Dedifferentiated amniotic fluid mesenchymal stem cell (primary cell): ENCODE data around the gene PTK6.
"Not testable (repeated sequence)": the region's sequence is repeated elsewhere in the genome, so short reads cannot be mapped to it uniquely, and the experiment has no call there.

Experiments used
- DNase-seq: peaks from one replicate; pipeline ENCODE4 v3.0.0-alpha.2; 2016; ENCODE audit errors: extremely low spot score

Gene PTK6

DNA sequence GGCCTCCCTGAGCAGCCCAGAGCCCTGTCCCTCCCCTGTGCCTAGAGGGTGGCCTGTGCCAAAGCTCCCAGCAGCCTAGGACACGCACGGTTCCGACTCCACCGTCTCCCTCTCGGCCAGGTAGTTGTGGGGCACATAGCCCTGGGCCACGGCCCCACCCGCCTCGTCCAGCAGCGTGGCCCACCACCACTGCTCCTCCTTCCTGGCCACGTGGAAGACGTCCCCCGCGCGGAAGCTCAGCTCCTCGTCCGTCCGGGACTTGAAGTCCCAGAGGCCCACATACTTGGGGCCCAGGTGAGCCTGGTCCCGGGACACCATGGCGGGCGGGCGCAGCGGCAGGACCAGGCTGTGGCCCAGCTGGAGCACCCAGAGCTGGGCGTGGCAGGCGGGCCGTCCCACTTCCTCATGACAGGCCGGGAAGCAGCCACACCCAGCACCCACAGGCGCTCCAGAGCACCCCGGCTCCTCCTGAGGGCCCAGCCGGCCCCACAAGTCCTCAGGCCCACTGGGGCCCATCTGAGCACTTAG is at the start of gene PTK6:
PTK6 (minus strand) TSS at position 380 of the 528 bp plus-strand sequence; CDS start at position 318, 62 bp downstream.
- DNase-seq = no peak

DNA sequence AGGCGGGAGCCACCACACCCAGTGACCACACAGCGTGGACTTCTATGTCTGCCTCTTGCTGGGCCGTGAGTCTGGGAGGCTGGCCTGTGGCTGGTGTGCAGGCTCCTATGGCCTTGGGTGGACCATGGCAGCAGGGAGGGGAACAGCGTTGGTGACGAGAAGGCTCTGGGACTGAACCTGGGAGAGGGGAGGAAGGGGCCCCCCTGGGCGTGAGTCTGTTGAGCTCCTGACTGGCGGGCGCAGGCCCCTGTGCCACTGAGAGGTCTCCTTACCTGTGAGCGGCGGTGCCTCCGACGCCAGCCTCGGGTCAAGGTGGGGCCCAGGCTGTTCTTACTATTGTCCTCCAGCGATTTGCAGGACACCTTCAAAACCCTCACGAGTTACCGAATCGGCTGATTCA is 49.6 kb upstream of the PTK6 start:
- no peak for DNase-seq

- no peak for DNase-seq
These were observed 48.7 kb upstream of the PTK6 start for GRCh38 chr20:63585616-63586565.

- DNase-seq = no peak
These were observed 45.3 kb upstream of the PTK6 start for GRCh38 chr20:63582382-63583063.

- no peak for DNase-seq
These were observed 43.8 kb upstream of the PTK6 start for GRCh38 chr20:63580796-63581461.

GRCh38 chr20:63579017-63579694 is 42.0 kb upstream of the PTK6 start:
- DNase-seq = no peak

DNA sequence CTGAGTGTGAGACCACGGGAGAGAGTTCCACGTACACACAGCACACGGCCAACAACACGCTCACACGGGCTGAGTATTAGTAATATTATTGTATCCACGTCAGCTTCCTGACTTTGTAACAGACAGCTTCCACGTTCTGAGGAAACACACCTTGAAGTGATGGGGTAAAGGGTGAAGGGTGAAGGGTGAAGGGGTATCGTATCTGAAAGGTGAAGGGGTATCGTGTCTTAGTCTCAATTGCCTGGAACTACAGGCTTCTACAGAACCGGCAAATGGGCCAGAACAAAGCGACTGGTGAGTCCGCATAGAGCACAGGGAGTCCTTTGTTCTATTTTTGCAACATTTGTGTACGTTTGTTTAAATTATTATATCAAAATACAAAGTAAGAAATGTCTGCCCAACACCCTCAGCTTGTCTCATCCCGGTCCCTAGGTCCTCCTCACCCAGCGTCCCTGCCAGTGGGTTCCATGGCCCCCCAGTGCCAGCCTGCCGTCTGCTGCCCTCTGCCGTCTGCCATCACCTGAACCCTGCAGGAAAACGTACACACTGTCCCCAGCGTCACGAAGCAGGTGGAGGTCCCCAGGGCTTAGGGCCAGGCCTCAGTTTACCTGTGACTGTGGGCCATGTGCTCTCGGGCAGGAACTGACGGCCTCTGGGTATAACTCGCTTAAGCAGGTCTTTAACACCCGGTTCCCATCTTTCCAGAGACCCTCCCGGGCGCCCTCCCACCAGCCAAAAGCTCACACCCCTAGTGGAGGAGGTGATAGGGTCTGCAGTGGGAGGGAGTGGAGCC is 41.2 kb upstream of the PTK6 start:
- no peak for DNase-seq

DNA sequence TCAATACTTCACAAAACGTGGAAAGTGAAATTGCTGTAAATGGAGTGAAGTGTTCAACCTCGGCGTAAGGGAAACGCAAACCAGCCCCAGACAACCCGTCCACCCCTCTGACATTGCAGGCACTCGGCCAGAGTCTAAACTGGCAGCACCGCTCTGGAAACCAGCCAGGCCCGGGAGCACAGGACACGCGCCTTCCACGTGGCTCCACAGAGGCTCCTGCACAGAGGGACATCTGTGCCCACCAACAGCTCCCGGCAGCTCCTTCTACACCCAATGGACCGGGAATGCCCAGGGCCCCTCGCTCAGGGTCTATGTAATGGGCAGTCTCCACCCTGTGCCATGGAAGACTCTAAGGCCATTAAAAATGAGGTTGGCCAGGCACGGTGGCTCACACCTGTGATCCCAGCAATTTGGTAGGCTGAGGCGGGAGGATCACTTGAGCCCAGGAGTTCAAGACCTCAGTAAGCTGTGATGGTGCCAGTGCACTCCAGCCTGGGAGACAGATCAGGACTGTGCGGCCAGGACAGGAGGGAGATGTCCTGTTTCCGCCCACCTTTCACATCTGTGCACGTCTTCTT is 40.2 kb upstream of the PTK6 start:
- DNase-seq = no peak

- DNase-seq = no peak
These were observed 39.1 kb upstream of the PTK6 start for GRCh38 chr20:63576311-63576710.

- no peak for DNase-seq
These were observed 37.9 kb upstream of the PTK6 start for GRCh38 chr20:63574829-63575743.

DNA sequence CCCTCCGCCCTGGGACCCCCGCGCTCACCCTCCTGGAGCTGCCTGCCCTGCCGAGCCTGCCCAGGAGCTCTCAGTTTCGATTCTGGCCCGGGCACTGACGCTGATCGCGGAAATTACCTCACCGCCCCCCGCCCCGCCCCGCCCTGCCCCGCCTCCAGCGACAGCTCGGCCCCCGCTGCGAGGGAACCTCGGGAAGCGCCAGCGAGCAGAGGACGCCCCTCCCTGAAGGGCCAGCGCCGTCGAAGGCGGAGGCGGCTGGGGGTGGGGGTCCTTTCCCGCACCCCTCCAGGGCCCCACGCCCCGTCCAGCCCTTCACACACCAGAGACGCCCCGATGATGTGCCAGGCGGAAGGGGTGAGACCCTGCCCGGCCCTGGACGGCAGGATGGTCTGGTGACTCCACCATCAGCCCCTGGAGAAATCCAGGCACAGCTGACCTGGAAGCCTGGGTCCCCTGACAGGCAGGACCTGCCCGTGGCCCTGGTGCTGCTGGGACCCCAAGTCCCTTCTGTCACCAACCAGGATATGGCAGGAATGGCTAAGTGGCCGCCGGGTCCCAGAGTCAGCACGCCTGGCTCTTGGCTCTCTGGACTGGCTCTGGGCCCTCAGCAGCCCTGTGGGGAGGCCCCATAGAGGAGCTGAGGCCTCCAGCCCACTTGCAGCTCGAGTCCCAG is 37.1 kb upstream of the PTK6 start, which contains the start of gene HELZ2:
HELZ2 (minus strand) TSS at position 84 of the 673 bp plus-strand sequence. CDS start 1,854 bp downstream, outside the sequence.
- DNase-seq = peak; percentile 59

DNA sequence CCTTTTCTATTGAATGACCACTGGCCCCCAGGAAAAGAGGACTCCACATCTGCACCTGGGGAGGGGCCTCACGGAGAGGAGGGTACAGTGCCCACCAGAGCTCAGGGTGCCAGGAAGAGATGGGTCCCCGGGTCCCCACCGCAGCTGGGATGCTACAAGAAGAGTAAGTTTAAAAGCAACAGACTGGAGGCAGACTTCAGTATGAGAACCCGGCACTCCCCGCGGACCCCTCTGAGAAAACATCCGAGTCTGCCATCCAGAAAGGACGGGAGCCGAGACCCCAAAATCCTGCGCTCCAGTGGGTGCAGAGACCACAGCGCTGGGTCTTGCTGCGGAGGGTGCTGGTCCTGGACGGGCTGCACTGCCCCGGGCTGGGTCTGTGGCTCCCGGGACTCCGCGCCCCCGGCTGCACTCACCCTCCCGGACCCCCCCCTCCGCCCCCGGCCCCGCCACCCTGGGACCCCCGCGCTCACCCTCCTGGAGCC is 36.5 kb upstream of the PTK6 start:
- no peak for DNase-seq

DNA sequence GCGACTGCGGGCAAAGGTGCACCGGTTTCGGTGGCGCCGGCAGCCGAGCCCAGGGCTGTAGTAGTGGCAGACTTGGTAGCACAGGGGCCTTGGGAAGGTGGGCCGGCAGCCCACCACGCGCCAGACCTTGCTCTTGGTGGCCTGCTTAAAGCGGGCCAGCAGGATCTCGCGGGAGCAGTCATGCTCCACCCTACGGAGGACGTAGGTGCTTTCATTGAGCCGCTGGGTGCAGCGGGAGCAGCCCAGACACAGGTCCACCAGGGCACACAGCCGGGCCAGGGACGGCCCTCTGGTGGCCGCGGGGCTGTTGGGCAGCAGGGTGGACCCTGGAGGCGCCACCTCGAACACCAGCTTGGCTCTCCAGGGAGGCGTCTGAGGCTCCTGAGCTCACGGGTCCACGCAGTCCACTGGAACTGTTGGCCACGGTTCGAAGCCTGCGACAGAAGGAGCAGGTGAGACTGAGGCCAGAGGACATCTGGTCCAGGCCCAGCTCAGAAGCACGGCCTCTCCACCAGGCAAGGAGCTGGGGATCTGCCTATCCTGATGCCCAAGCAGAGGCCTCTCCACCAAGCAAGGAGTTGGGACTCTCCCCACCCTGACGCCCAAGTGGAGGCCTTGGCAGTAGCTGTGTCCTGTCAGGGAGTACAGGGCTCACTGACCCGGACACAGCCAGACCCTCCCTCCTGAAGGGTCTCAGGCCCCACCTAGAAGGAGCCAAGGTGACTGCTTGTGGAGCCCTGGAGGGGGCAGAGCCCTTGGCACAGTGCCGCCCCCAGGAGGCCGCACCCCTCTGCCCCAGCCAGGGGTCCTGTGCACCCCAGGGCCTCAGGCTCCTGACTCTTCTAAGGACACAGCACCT is 35.8 kb upstream of the PTK6 start:
- no peak for DNase-seq

DNA sequence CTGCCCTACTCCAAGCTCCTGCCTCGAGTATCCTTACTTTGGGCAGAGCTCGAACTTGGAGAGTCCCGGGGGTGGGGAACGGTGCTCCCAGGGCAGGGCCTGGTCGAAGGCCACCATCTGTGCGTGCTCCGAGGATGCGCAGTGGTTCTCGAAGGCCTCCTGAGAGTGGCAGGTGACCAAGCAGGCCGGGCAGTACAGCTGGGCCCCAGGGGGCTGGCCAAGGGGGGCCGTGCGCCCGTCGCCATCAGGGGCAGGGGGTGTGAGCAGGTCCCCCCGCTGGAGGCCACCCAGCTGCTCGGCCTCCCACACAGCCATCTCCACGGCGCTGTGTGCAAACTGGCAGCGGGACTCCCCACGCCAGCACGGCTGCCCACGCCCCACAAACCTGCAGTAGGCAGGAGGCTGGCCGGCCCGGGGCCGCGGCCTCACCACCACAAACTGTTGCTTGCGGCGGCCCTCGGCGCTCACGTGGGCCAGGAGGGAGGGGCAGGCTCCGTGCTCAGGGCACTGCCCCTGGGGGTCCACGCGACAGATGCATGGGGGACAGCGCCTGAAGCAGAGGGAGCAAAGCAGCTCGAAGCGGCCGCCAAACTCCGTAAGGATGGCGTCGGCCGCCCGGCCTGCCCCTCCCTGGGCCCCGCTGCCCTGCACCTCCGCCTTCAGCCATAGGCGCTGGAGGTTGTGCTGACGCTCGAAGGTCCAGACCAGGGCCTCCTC is 35.1 kb upstream of the PTK6 start:
- DNase-seq = no peak

GRCh38 chr20:63571087-63571478 is 33.9 kb upstream of the PTK6 start:
- not testable (repeated sequence) for DNase-seq

- no peak for DNase-seq
These were observed 33.3 kb upstream of the PTK6 start for GRCh38 chr20:63570281-63571086.
